ENCODE measurements around the gene TADA3. TPM values are rescaled to one million over a fixed set of nuclear protein-coding genes. Genes with fewer than 3 reads are reported as not detected.

The TADA3 gene
- total and polyA plus RNA-seq, 12 donors, result 38.5 to 59.6 (median 43.5) TPM

- no peak for DNase-seq
- TF ChIP-seq CTCF (IDR thresholded peaks at IDR 0.05), result no peak
- peaks cover 0 to 53% (median 4%) of the 10 kb centered on the region in 9 donors for H3K36me3 ChIP-seq
- 95 to 96% methylated on average over 9 of the region's 9 CpGs for WGBS, 2 donors
- no peak overlapping the region for H3K4me3 ChIP-seq
- H3K27me3 ChIP-seq, result no peaks in the 10 kb centered on the region
- ATAC-seq, result no peak
- peaks cover 4 to 21% (median 18%) of the 10 kb centered on the region in 9 donors for H3K4me1 ChIP-seq
- intact Hi-C loops (cut with DNase I), result no loop called here
- H3K9me3 ChIP-seq, result no peaks in the 10 kb centered on the region
- no peak overlapping the region for H3K27ac ChIP-seq
Measured at GRCh38 chr3:9812870-9813483, 20.7 kb upstream of the TADA3 start.

GRCh38 chr3:9810846-9811245, 18.6 kb upstream of the TADA3 start:
- no peak for DNase-seq
- Histone ChIP-seq H3K36me3 (peaks cover 0 to 64% (median 10%) of the 10 kb centered on the region in 9 donors), H3K27me3 (no peaks in the 10 kb centered on the region), H3K9me3 (no peaks in the 10 kb centered on the region), H3K4me1 (peaks cover 4 to 21% (median 18%) of the 10 kb centered on the region in 9 donors), H3K27ac (peak overlapping the region; percentile 88 to 99 (median 96)), H3K4me3 (peak overlapping the region in 9 of 10 donors; percentile 64 to 92 (median 78))
- no peak for TF ChIP-seq CTCF (IDR thresholded peaks at IDR 0.05)
- WGBS, 2 donors, result 46 to 49% methylated on average over 10 of the region's 10 CpGs
- ATAC-seq, result peak in 4 of 8 donors; percentile 8 to 25 (median 16)
- intact Hi-C loops (cut with DNase I), result no loop called here

- Histone ChIP-seq H3K9me3 (no peaks in the 10 kb centered on the region), H3K27me3 (no peaks in the 10 kb centered on the region), H3K4me1 (peaks cover 4 to 21% (median 18%) of the 10 kb centered on the region in 9 donors), H3K4me3 (peak overlapping the region; percentile 64 to 92 (median 78)), H3K36me3 (peaks cover 0 to 69% (median 12%) of the 10 kb centered on the region in 9 donors), H3K27ac (peak overlapping the region; percentile 88 to 99 (median 96))
- peak in 6 of 8 donors; percentile 8 to 28 (median 18) for ATAC-seq
- intact Hi-C loops (cut with DNase I), result no loop called here
- DNase-seq, result peak in 1 of 2 donors; percentile 18
- no peak for TF ChIP-seq CTCF (IDR thresholded peaks at IDR 0.05)
- WGBS, 2 donors, result 7 to 8% methylated on average over 18 of the region's 18 CpGs
Measured at GRCh38 chr3:9810433-9810770, 18.1 kb upstream of the TADA3 start.

GRCh38 chr3:9809615-9810432, 17.6 kb upstream of the TADA3 start, which contains the start of gene TTLL3:
TSS of gene TTLL3 (plus strand) at chr3:9810262. CDS start at chr3:9810662, 400 bp downstream.
- Histone ChIP-seq H3K4me3 (peak within 1 kb of the TSS; percentile 64 to 92 (median 78)), H3K27ac (peak within 1 kb of the TSS; percentile 88 to 99 (median 96)), H3K27me3 (no peaks in the 10 kb centered on the region), H3K9me3 (no peaks in the 10 kb centered on the region), H3K36me3 (peaks cover 0 to 71% (median 18%) of the 10 kb centered on the region in 9 donors), H3K4me1 (peaks cover 4 to 21% (median 18%) of the 10 kb centered on the region in 9 donors)
- TF ChIP-seq CTCF (IDR thresholded peaks at IDR 0.05), result peak in 3 of 9 donors; percentile 5 to 24 (median 6)
- DNase-seq, result peak; percentile 79 to 82
- ATAC-seq, result peak; percentile 78 to 88 (median 84)
- intact Hi-C loops (cut with DNase I), result no loop called here
- 1 to 2% methylated on average over 63 to 76 of the region's 76 CpGs for WGBS, 2 donors
